ENCODE measurements around the gene SPTAN1.

Gene SPTAN1

GRCh38 chr9:128632486-128632885 lies 80.1 kb downstream of the SPTAN1 start:
- no peak for DNase-seq (ENCODE audit: low read depth in 2 of 2)

- no peak for DNase-seq (ENCODE audit: low read depth in 2 of 2)
Measured at GRCh38 chr9:128633057-128633456, 80.7 kb downstream of the SPTAN1 start.

- no peak for DNase-seq (ENCODE audit: low read depth in 2 of 2)
Measured at GRCh38 chr9:128633601-128634000, 81.2 kb downstream of the SPTAN1 start.

- no peak for DNase-seq (ENCODE audit: low read depth in 2 of 2)
Measured at GRCh38 chr9:128634111-128634510, 81.7 kb downstream of the SPTAN1 start.

GRCh38 chr9:128634651-128635262 lies 82.4 kb downstream of the SPTAN1 start:
- no peak for DNase-seq (ENCODE audit: low read depth in 2 of 2)

GRCh38 chr9:128635266-128636023 lies 83.1 kb downstream of the SPTAN1 start:
- no peak for DNase-seq (ENCODE audit: low read depth in 2 of 2)

- no peak for DNase-seq (ENCODE audit: low read depth in 2 of 2)
Measured at GRCh38 chr9:128636024-128636390, 83.6 kb downstream of the SPTAN1 start.

GRCh38 chr9:128636556-128637530 lies 84.5 kb downstream of the SPTAN1 start:
- DNase-seq (ENCODE audit: low read depth in 2 of 2), result no peak

- no peak for DNase-seq (ENCODE audit: low read depth in 2 of 2)
Measured at GRCh38 chr9:128637656-128638055, 85.3 kb downstream of the SPTAN1 start.

- DNase-seq (ENCODE audit: low read depth in 2 of 2), result no peak
Measured at GRCh38 chr9:128638580-128638979, 86.2 kb downstream of the SPTAN1 start.

- DNase-seq (ENCODE audit: low read depth in 2 of 2), result no peak
Measured at GRCh38 chr9:128640603-128641002, 88.2 kb downstream of the SPTAN1 start.

- DNase-seq (ENCODE audit: low read depth in 2 of 2), result no peak
Measured at GRCh38 chr9:128642675-128643245, 90.4 kb downstream of the SPTAN1 start.

GRCh38 chr9:128643519-128644300 lies 91.3 kb downstream of the SPTAN1 start:
- DNase-seq (ENCODE audit: low read depth in 2 of 2), result no peak

- DNase-seq (ENCODE audit: low read depth in 2 of 2), result peak; percentile 48 to 49
Measured at GRCh38 chr9:128648206-128648605, 95.8 kb downstream of the SPTAN1 start.

GRCh38 chr9:128651798-128652197 lies 99.4 kb downstream of the SPTAN1 start:
- no peak for DNase-seq (ENCODE audit: low read depth in 2 of 2)

GRCh38 chr9:128653908-128654307 lies 101.5 kb downstream of the SPTAN1 start:
- no peak for DNase-seq (ENCODE audit: low read depth in 2 of 2)

- DNase-seq (ENCODE audit: low read depth in 2 of 2), result no peak
Measured at GRCh38 chr9:128654481-128654880, 102.1 kb downstream of the SPTAN1 start.

GRCh38 chr9:128656416-128657343 lies 104.3 kb downstream of the SPTAN1 start, which contains the start of gene DYNC2I2:
TSS of gene DYNC2I2 (minus strand) at chr9:128656847. CDS start at chr9:128656726, 121 bp downstream.
- peak; percentile 89 to 96 for DNase-seq (ENCODE audit: low read depth in 2 of 2)

- no peak for DNase-seq (ENCODE audit: low read depth in 2 of 2)
Measured at GRCh38 chr9:128657344-128657704, 104.9 kb downstream of the SPTAN1 start.

GRCh38 chr9:128657796-128658195 lies 105.4 kb downstream of the SPTAN1 start:
- no peak for DNase-seq (ENCODE audit: low read depth in 2 of 2)
